GM23248 (cell line): ENCODE data around the gene MRTFB.

Experiments used
- EZH2 ChIP-seq: fragments of 200-600 bp; sonication (generic); IDR thresholded peaks from 2 replicates; pipeline ENCODE4 v1.6.1; 2018; ENCODE audit warnings: antibody characterized with exemption, mild to moderate bottlenecking; ENCODE audit not compliant: insufficient read depth, poor library complexity, severe bottlenecking
- EZH2phosphoT487 ChIP-seq: fragments of 200-600 bp; sonication (generic); IDR thresholded peaks from 2 replicates; pipeline ENCODE4 v1.6.1; 2018; ENCODE audit warnings: antibody characterized with exemption, moderate library complexity, mild to moderate bottlenecking, low read depth; ENCODE audit not compliant: insufficient read depth

GRCh38 chr16:14263011-14263410 is 191.9 kb downstream of the MRTFB start:
- TF ChIP-seq EZH2phosphoT487 (no peak), EZH2 (no peak)
